ENCODE measurements around the gene NAGPA.
A peak's percentile ranks its signal among the peaks of the same experiment; 100 is the strongest.

NAGPA gene

DNA sequence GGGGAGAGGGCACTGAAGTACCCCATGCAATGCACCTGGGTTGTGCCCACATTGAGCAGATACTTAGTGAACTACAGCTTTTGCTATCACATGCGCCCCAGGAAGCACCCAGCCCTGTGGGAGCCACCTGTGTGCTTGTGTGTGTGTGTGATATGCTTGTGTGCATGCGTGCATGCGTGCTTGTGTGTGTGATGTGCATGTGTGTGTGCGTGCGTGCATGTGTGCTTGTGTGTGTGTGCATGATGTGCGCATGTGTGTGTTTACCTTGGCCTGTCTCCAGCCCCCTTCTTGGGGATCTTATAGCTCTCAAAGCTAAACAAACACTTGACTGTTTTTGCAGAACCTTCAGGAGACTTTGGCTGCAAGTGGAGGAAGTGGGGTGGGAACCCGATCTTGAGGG, 31.2 kb upstream of the NAGPA start:
- no peaks in the 10 kb centered on the region for H3K9me3 ChIP-seq (ENCODE audit: low read length)
- H3F3A ChIP-seq (ENCODE audit: insufficient read depth, low read length), result no peaks in the 10 kb centered on the region
- no peaks in the 10 kb centered on the region for H3K27me3 ChIP-seq (ENCODE audit: insufficient read depth, low read length)
- H3K36me3 ChIP-seq (ENCODE audit: insufficient read depth, low read length), result no peaks in the 10 kb centered on the region
- no peak overlapping the region for H3K9ac ChIP-seq (ENCODE audit: low read length)
- H3K27ac ChIP-seq (ENCODE audit: low read depth, low read length, poor library complexity, severe bottlenecking), result no peak overlapping the region
- H3K79me2 ChIP-seq (ENCODE audit: insufficient read depth, low read length), result no peaks in the 10 kb centered on the region
- H3K4me2 ChIP-seq (ENCODE audit: low read length), result no peak overlapping the region
- no peaks in the 10 kb centered on the region for H3K9me2 ChIP-seq (ENCODE audit: low read depth, low read length)
- H3K4me1 ChIP-seq (ENCODE audit: insufficient read depth, low read length, severe bottlenecking), result no peaks in the 10 kb centered on the region
- TF ChIP-seq, protein P1, sequence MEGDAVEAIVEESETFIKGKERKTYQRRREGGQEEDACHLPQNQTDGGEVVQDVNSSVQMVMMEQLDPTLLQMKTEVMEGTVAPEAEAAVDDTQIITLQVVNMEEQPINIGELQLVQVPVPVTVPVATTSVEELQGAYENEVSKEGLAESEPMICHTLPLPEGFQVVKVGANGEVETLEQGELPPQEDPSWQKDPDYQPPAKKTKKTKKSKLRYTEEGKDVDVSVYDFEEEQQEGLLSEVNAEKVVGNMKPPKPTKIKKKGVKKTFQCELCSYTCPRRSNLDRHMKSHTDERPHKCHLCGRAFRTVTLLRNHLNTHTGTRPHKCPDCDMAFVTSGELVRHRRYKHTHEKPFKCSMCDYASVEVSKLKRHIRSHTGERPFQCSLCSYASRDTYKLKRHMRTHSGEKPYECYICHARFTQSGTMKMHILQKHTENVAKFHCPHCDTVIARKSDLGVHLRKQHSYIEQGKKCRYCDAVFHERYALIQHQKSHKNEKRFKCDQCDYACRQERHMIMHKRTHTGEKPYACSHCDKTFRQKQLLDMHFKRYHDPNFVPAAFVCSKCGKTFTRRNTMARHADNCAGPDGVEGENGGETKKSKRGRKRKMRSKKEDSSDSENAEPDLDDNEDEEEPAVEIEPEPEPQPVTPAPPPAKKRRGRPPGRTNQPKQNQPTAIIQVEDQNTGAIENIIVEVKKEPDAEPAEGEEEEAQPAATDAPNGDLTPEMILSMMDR (IDR thresholded peaks at IDR 0.05; ENCODE audit: low read length), result no peak
- no peak for TF ChIP-seq EZH2 (IDR thresholded peaks at IDR 0.05; ENCODE audit: borderline replicate concordance, low read length)
- H4K20me1 ChIP-seq (ENCODE audit: insufficient read depth, low read length), result no peaks in the 10 kb centered on the region
- H2AFZ ChIP-seq (ENCODE audit: low read length), result no peak overlapping the region
- H3K4me3 ChIP-seq (ENCODE audit: low read depth, low read length, poor library complexity, severe bottlenecking), result no peak overlapping the region

DNA sequence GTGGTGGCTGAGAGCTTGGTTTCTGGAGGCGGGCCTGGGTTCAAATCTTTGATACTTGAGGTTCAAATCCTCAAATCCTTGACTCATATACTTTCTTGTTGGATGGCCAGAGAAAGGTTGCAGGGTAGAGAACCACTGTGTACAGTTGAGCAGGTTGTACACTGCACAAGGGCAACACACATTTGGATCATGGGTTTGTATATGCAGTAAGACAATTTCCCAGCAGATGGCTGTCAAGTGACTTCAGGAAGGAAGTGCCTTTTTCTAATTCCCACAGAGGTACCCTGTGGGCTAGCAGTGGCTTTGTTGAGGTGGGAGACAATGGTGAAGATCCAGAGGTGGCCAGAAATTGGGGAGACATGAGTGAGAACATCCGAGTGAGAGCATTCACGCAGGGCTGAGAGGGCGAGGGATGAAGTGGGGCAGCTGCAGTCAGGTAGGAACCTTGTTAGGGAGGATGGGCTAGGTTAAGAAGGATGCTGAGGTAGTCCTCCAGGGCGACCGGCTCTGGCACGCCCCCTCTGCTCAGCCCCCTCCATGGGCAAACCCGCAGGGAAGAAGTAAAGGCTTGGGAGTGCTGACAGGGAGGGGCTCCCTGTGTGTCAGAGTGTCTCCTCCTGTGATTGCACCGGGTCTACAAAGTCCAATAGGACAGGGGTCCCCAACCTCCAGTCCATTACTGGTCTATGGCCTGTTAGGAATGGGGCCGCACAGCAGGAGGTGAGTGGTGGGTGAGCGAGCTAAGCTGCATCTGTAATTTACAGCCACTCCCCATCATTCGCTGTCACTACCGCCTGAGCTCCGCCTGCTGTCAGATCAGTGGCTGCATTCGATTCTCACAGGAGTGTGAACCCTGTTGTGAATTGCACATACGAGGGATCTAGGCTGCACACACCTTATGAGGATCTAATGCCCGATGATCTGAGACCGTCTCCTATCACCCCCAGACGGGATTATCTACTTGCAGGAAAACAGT, 29.3 kb upstream of the NAGPA start:
- Histone ChIP-seq H3K4me2 (ENCODE audit: low read length) (no peak overlapping the region), H4K20me1 (ENCODE audit: insufficient read depth, low read length) (no peaks in the 10 kb centered on the region), H3K27ac (ENCODE audit: low read depth, low read length, poor library complexity, severe bottlenecking) (no peak overlapping the region), H3F3A (ENCODE audit: insufficient read depth, low read length) (no peaks in the 10 kb centered on the region), H3K9me3 (ENCODE audit: low read length) (no peaks in the 10 kb centered on the region), H3K9me2 (ENCODE audit: low read depth, low read length) (no peaks in the 10 kb centered on the region), H3K4me3 (ENCODE audit: low read depth, low read length, poor library complexity, severe bottlenecking) (no peak overlapping the region), H2AFZ (ENCODE audit: low read length) (no peak overlapping the region), H3K36me3 (ENCODE audit: insufficient read depth, low read length) (no peaks in the 10 kb centered on the region), H3K9ac (ENCODE audit: low read length) (no peak overlapping the region), H3K4me1 (ENCODE audit: insufficient read depth, low read length, severe bottlenecking) (no peaks in the 10 kb centered on the region), H3K79me2 (ENCODE audit: insufficient read depth, low read length) (no peaks in the 10 kb centered on the region), H3K27me3 (ENCODE audit: insufficient read depth, low read length) (no peaks in the 10 kb centered on the region)
- TF ChIP-seq, protein P1 (IDR thresholded peaks at IDR 0.05; ENCODE audit: low read length), result 0 out of 2 replicates have a peak, but pooled peaks have one; percentile 13
- TF ChIP-seq EZH2 (IDR thresholded peaks at IDR 0.05; ENCODE audit: borderline replicate concordance, low read length), result no peak

DNA sequence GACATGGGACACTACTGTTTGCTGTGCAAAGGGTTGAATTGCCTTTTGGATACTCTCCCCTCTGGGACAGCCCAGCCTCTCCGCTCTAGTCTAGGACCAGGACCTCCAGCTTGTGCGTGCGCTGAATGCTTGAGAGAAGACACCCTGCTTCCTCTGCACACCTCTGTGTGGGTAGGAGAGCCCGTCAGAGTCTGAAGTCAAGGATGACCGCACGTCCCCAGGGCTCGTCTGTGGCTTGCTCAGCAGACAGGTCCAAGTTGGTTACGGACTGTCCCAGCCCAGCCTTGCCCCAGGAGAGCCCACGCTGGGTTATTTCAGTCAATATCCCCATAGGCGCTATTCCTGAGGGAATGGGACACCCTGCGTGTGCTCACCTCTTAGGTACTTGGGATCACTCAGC, 28.3 kb upstream of the NAGPA start:
- H3K36me3 ChIP-seq (ENCODE audit: insufficient read depth, low read length), result no peaks in the 10 kb centered on the region
- H3K79me2 ChIP-seq (ENCODE audit: insufficient read depth, low read length), result no peaks in the 10 kb centered on the region
- no peak overlapping the region for H3K27ac ChIP-seq (ENCODE audit: low read depth, low read length, poor library complexity, severe bottlenecking)
- no peak overlapping the region for H3K4me2 ChIP-seq (ENCODE audit: low read length)
- H3K27me3 ChIP-seq (ENCODE audit: insufficient read depth, low read length), result no peaks in the 10 kb centered on the region
- H3K9me3 ChIP-seq (ENCODE audit: low read length), result no peaks in the 10 kb centered on the region
- no peak overlapping the region for H2AFZ ChIP-seq (ENCODE audit: low read length)
- H4K20me1 ChIP-seq (ENCODE audit: insufficient read depth, low read length), result no peaks in the 10 kb centered on the region
- H3F3A ChIP-seq (ENCODE audit: insufficient read depth, low read length), result no peaks in the 10 kb centered on the region
- H3K9ac ChIP-seq (ENCODE audit: low read length), result no peak overlapping the region
- H3K4me3 ChIP-seq (ENCODE audit: low read depth, low read length, poor library complexity, severe bottlenecking), result no peak overlapping the region
- no peak for TF ChIP-seq EZH2 (IDR thresholded peaks at IDR 0.05; ENCODE audit: borderline replicate concordance, low read length)
- TF ChIP-seq, protein P1 (IDR thresholded peaks at IDR 0.05; ENCODE audit: low read length), result no peak
- no peaks in the 10 kb centered on the region for H3K4me1 ChIP-seq (ENCODE audit: insufficient read depth, low read length, severe bottlenecking)
- no peaks in the 10 kb centered on the region for H3K9me2 ChIP-seq (ENCODE audit: low read depth, low read length)

Data from OCI-LY1 (cell line).